ENCODE results near the gene WFDC12.
"Not testable (repeated sequence)": the region's sequence is repeated elsewhere in the genome, so short reads cannot be mapped to it uniquely, and the experiment has no call there.

Gene WFDC12

GRCh38 chr20:45156713-45157112 lies 32.4 kb upstream of the WFDC12 start:
- Histone ChIP-seq H3K36me3 (ENCODE audit: control insufficient read depth, insufficient read depth, low read length) (no peaks in the 10 kb centered on the region), H3K27me3 (replicated peaks; ENCODE audit: control insufficient read depth, insufficient read depth, low read length) (no peaks in the 10 kb centered on the region), H3K4me3 (replicated peaks; ENCODE audit: low read depth, low read length) (no peak overlapping the region)
- no peak for DNase-seq (ENCODE audit: extremely low read depth, insufficient read length)
- no peak for TF ChIP-seq CTCF (IDR thresholded peaks at IDR 0.05; ENCODE audit: insufficient read depth, low read length, poor library complexity, severe bottlenecking)

- not testable (repeated sequence) for H3K27me3 ChIP-seq (replicated peaks; ENCODE audit: control insufficient read depth, insufficient read depth, low read length); H3K4me3 ChIP-seq (replicated peaks; ENCODE audit: low read depth, low read length); DNase-seq (ENCODE audit: extremely low read depth, insufficient read length); H3K36me3 ChIP-seq (ENCODE audit: control insufficient read depth, insufficient read depth, low read length)
Measured at GRCh38 chr20:45154794-45155193, 30.5 kb upstream of the WFDC12 start.

GRCh38 chr20:45154183-45154582 lies 29.9 kb upstream of the WFDC12 start:
- no peak for DNase-seq (ENCODE audit: extremely low read depth, insufficient read length)
- H3K36me3 ChIP-seq (ENCODE audit: control insufficient read depth, insufficient read depth, low read length), result no peaks in the 10 kb centered on the region
- no peak overlapping the region for H3K4me3 ChIP-seq (replicated peaks; ENCODE audit: low read depth, low read length)
- H3K27me3 ChIP-seq (replicated peaks; ENCODE audit: control insufficient read depth, insufficient read depth, low read length), result no peaks in the 10 kb centered on the region; the same call in 1 of the 2 replicates
- no peak for TF ChIP-seq CTCF (IDR thresholded peaks at IDR 0.05; ENCODE audit: insufficient read depth, low read length, poor library complexity, severe bottlenecking)

GRCh38 chr20:45153752-45154151 lies 29.5 kb upstream of the WFDC12 start:
- DNase-seq (ENCODE audit: extremely low read depth, insufficient read length), result peak; percentile 17
- no peak for TF ChIP-seq CTCF (IDR thresholded peaks at IDR 0.05; ENCODE audit: insufficient read depth, low read length, poor library complexity, severe bottlenecking)
- no peak overlapping the region for H3K4me3 ChIP-seq (replicated peaks; ENCODE audit: low read depth, low read length)

GRCh38 chr20:45153147-45153546 lies 28.9 kb upstream of the WFDC12 start:
- no peaks in the 10 kb centered on the region; the same call in 1 of the 2 replicates for H3K27me3 ChIP-seq (replicated peaks; ENCODE audit: control insufficient read depth, insufficient read depth, low read length)
- H3K4me3 ChIP-seq (replicated peaks; ENCODE audit: low read depth, low read length), result no peak overlapping the region
- DNase-seq (ENCODE audit: extremely low read depth, insufficient read length), result no peak
- H3K36me3 ChIP-seq (ENCODE audit: control insufficient read depth, insufficient read depth, low read length), result no peaks in the 10 kb centered on the region
- TF ChIP-seq CTCF (IDR thresholded peaks at IDR 0.05; ENCODE audit: insufficient read depth, low read length, poor library complexity, severe bottlenecking), result no peak

More at GRCh38 chr20:45153752-45154151, 29.5 kb upstream of the WFDC12 start:
- no peaks in the 10 kb centered on the region; the same call in 1 of the 2 replicates for H3K27me3 ChIP-seq (replicated peaks; ENCODE audit: control insufficient read depth, insufficient read depth, low read length)
- no peaks in the 10 kb centered on the region for H3K36me3 ChIP-seq (ENCODE audit: control insufficient read depth, insufficient read depth, low read length)

- TF ChIP-seq CTCF (IDR thresholded peaks at IDR 0.05; ENCODE audit: insufficient read depth, low read length, poor library complexity, severe bottlenecking), result no peak
Measured at GRCh38 chr20:45152405-45152804, 28.1 kb upstream of the WFDC12 start.

More at GRCh38 chr20:45152405-45152804, 28.1 kb upstream of the WFDC12 start:
- no peaks in the 10 kb centered on the region for H3K36me3 ChIP-seq (ENCODE audit: control insufficient read depth, insufficient read depth, low read length)
- H3K4me3 ChIP-seq (replicated peaks; ENCODE audit: low read depth, low read length), result no peak overlapping the region
- H3K27me3 ChIP-seq (replicated peaks; ENCODE audit: control insufficient read depth, insufficient read depth, low read length), result no peaks in the 10 kb centered on the region; the same call in 1 of the 2 replicates
- DNase-seq (ENCODE audit: extremely low read depth, insufficient read length), result no peak

Measured in GM06990 (cell line).